SK-N-SH treated with all-trans-retinoic acid at 6 μM for 48 hours (cell line): ENCODE data around the gene SPACA1.

Experiments
- BACH2 ChIP-seq: fragments of 250-450 bp; sonication (Bioruptor Pico); IDR thresholded peaks from 2 replicates; pipeline ENCODE4 v1.9.0; 2021; ENCODE audit warnings: mild to moderate bottlenecking, borderline replicate concordance
- CSDC2 ChIP-seq: fragments of 250-450 bp; sonication (Bioruptor Pico); IDR thresholded peaks from 2 replicates; pipeline ENCODE4 v1.5.0; 2020; ENCODE audit warnings: mild to moderate bottlenecking, moderate library complexity
- GLIS3 ChIP-seq: fragments of 250-450 bp; sonication (Bioruptor Pico); IDR thresholded peaks from 2 replicates; pipeline ENCODE4 v1.5.0; 2020; ENCODE audit warnings: mild to moderate bottlenecking, moderate library complexity
- RARB ChIP-seq: fragments of 250-450 bp; sonication (Bioruptor Pico); IDR thresholded peaks from 2 replicates; pipeline ENCODE4 v1.8.0; 2021; ENCODE audit warnings: mild to moderate bottlenecking, moderate library complexity
- SNAI2 ChIP-seq: fragments of 250-450 bp; sonication (Bioruptor Pico); IDR thresholded peaks from 2 replicates; pipeline ENCODE4 v1.5.0; 2020; ENCODE audit warnings: mild to moderate bottlenecking, moderate library complexity
- TCF4 ChIP-seq: fragments of 250-450 bp; sonication (Bioruptor Pico); IDR thresholded peaks from 2 replicates; pipeline ENCODE4 v1.8.0; 2021; ENCODE audit warnings: mild to moderate bottlenecking, moderate library complexity, borderline replicate concordance
- TF ChIP-seq, protein P1 (sequence below): fragments of 250-450 bp; sonication (Bioruptor Pico); IDR thresholded peaks from 2 replicates; pipeline ENCODE4 v1.8.0; 2021; ENCODE audit warnings: low read depth, mild to moderate bottlenecking, moderate library complexity, borderline replicate concordance

DNA sequence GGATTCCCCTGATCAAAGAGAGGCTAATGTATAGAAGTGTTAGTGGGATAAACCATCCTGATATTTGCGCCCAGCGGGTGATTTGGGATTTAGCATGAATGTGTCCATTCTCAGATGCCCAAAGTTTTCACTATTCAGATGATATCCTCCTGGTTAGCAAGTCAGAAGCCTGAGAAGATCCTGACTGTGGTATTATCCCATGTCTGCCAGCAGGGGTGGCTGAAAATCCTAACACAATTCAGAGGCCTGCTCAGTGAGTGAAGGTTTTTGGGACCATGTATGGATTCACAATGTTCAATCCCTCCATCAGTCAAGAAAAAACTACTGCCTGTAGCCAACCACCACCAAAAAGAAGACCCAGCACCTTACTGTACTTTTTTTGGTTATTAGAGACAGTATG is 34.1 kb upstream of the SPACA1 start:
- TF ChIP-seq RARB (CRISPR knock-in tag) (no peak), CSDC2 (no peak), SNAI2 (CRISPR knock-in tag) (no peak), TCF4 (CRISPR knock-in tag) (no peak), GLIS3 (CRISPR knock-in tag) (no peak), BACH2 (no peak)
- TF ChIP-seq, protein P1, sequence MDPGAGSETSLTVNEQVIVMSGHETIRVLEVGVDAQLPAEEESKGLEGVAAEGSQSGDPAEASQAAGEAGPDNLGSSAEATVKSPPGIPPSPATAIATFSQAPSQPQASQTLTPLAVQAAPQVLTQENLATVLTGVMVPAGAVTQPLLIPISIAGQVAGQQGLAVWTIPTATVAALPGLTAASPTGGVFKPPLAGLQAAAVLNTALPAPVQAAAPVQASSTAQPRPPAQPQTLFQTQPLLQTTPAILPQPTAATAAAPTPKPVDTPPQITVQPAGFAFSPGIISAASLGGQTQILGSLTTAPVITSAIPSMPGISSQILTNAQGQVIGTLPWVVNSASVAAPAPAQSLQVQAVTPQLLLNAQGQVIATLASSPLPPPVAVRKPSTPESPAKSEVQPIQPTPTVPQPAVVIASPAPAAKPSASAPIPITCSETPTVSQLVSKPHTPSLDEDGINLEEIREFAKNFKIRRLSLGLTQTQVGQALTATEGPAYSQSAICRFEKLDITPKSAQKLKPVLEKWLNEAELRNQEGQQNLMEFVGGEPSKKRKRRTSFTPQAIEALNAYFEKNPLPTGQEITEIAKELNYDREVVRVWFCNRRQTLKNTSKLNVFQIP = no peak
